LNCaP clone FGC (cell line): ENCODE data around the gene TAF11L4.
"Not testable (repeated sequence)": the region's sequence is repeated elsewhere in the genome, so short reads cannot be mapped to it uniquely, and the experiment has no call there.

Experiments used
- DNase-seq: peaks from one replicate; pipeline ENCODE4 v3.0.0-alpha.2; 2011; ENCODE audit warnings: low read depth
- H3K4me3 ChIP-seq: 2 replicates; pipeline ENCODE4 v1.5.1; 2011; ENCODE audit warnings: mild to moderate bottlenecking, low read depth, low read length, control low read depth
- CTCF ChIP-seq: IDR thresholded peaks from 2 replicates; pipeline ENCODE4 v1.5.1; 2012; ENCODE audit warnings: mild to moderate bottlenecking; ENCODE audit not compliant: control insufficient read depth, insufficient read depth; ENCODE audit errors: extremely low read depth

The TAF11L4 gene

DNA sequence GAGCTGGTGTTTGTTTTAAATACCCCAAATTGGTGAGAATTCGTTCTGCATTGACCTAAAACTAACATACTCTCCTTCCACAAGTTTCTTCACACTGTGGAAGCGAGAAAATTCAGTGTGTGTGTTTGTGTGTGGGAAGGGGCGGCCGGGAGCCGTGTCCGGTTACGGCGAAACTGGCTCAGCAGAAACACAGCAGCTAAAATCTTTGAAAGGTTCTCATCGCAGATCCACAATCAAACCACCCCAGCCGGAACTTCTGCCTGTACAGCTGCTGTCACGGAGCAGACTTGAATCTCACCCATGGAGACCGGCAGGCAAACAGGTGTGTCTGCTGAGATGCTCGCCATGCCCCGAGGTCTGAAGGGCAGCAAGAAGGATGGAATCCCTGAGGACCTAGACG lies at the start of gene TAF11L4:
Gene TAF11L4 (plus strand): TSS at position 301 of the 400 bp plus-strand sequence.
- DNase-seq: not testable (repeated sequence)

GRCh38 chr5:17475064-17475463 lies 46.5 kb upstream of the TAF11L4 start:
- not testable (repeated sequence) for H3K4me3 ChIP-seq, DNase-seq

More for the DNA sequence above, at the start of gene TAF11L4:
- H3K4me3 ChIP-seq: not testable (repeated sequence)

DNA sequence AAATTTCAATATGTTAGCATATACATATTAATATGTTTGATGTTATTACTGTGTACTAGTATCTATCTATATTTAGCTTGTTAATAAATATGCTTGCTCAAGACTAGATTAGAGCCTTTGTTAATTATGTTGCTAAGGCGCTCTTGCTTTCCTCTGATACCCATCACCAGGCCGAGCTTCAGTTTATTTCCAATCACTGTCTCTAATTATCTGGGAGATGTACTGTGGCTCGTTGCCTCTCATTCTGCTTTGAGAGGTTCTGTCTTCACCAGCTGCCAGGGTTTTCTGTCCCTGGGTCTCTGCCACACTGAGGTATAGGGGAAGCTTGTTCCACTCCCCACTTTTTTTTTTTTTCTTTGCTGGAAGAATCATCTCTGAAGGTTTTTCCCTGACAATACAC lies 44.6 kb upstream of the TAF11L4 start:
- DNase-seq: no peak
- H3K4me3 ChIP-seq: no peak overlapping the region
- TF ChIP-seq CTCF: no peak

DNA sequence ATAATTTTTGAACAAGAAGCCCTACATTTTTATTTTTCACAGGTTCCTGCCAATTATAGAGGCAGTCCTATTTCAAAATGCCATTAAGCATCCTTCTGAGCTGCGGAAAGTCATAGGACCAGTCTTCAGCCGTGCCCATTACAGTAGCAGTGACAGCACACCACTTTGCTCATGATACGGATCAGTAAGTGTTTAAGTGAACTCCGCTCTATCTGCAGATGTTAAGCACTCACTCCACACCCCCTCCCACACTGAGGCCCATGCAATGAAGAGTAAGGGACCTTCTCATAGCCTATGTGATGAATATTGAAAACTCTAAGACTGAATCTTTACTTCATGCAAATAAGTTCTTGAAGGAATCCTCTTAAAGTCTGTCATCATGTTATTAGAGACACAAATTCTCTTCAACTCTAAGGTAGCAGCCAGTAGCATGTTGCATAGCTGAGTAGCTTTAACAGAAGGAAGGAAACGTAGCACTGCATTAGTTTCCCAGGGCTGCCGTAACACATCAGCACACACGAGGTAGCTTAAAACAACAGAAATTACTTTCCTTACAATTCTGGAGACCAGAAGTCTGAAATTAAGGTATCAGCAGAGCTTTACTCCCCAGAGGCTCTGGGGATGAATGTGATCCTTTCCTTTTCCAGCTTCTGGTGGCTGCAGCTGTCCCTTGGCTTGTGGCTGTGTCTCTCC lies 43.9 kb upstream of the TAF11L4 start:
- DNase-seq: no peak
- no peak overlapping the region for H3K4me3 ChIP-seq
- no peak for TF ChIP-seq CTCF

DNA sequence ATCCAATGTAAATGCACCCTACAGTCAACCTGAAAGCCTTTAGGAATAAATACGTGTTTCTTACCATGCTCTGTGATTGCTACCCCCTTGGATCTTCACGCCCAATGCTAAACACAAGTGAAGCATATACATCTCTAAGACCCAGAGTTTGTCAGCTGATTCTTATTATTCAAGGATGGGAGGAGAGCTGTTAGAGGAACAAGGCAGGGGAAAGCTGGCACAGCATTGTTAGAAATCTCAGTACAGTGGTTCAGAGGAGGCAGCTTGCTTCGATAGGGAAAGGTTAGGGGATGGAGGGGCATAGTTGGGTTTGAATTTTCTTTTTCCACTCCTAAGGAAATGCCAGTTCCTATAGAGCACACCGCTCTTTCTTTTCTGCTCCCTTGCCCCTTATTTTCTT lies 40.2 kb upstream of the TAF11L4 start:
- DNase-seq: no peak
- TF ChIP-seq CTCF: no peak
- no peak overlapping the region for H3K4me3 ChIP-seq

DNA sequence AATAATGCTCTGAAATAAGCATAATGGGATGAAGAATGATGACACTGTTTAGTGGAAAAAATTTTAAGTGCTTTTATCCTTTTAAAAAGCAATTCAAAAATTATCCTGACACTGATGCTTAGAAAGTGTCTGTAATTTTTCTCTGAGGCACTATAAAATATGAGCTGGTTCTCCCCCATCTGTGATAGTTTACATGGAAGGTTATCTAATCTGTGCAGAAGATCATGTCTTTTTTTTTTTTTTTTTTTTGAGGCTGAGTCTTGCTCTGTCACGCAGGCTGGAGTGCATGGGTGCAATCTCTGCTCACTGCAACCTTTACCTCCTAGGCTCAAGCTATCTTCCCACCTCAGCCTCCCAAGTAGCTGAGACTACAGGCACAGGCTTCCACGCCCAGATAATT lies 38.8 kb upstream of the TAF11L4 start:
- no peak for TF ChIP-seq CTCF
- no peak for DNase-seq
- H3K4me3 ChIP-seq: no peak overlapping the region

DNA sequence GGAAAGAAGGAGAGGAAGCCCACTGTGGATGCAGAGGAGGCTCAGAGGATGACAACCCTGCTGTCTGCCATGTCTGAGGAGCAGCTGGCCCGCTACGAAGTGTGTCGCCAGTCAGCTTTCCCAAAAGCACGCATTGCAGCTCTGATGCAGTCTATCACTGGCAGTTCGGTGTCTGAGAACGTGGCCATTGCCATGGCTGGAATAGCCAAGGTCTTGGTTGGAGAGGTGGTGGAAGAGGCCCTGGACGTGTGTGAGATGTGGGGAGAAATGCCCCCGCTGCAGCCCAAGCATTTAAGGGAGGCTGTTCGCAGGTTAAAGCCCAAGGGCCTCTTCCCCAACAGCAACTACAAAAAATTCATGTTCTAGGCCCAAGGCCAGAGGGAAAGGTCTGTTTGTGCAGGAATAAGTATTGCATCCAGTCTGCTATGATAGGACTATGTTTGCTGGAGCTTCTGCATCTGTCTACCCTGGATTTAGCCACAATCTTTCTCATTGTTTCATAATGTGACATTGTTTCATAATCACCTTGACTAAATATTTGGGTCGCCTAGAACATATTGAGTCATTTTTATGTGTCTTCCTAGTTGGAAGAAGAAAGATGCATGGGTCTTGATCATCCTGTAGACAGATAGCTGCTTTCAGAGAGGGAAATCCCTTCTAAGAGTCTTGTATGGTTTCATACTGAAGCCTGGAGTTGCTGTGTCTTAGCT lies 35.0 kb upstream of the TAF11L4 start:
- H3K4me3 ChIP-seq, DNase-seq: not testable (repeated sequence)

GRCh38 chr5:17487174-17487512 lies 34.5 kb upstream of the TAF11L4 start:
- DNase-seq: no peak
- TF ChIP-seq CTCF: no peak

GRCh38 chr5:17491257-17491656 lies 30.3 kb upstream of the TAF11L4 start:
- DNase-seq, H3K4me3 ChIP-seq: not testable (repeated sequence)

More at GRCh38 chr5:17487174-17487512, 34.5 kb upstream of the TAF11L4 start:
- H3K4me3 ChIP-seq: no peak overlapping the region
